ENCODE data around the gene ZDHHC14. TPM values are rescaled to one million over a fixed set of nuclear protein-coding genes. Genes with fewer than 3 reads are reported as not detected.
A peak's percentile ranks its signal among the peaks of the same experiment; 100 is the strongest.
"Not testable (repeated sequence)": the region's sequence is repeated elsewhere in the genome, so short reads cannot be mapped to it uniquely, and the experiment has no call there.

ZDHHC14 gene
- total RNA-seq, 1 experiment from 2014 or later, result 5.5 TPM

GRCh38 chr6:157571950-157572349 is 191.0 kb downstream of the ZDHHC14 start:
- DNase-seq (ENCODE audit: low spot score), result no peak

DNA sequence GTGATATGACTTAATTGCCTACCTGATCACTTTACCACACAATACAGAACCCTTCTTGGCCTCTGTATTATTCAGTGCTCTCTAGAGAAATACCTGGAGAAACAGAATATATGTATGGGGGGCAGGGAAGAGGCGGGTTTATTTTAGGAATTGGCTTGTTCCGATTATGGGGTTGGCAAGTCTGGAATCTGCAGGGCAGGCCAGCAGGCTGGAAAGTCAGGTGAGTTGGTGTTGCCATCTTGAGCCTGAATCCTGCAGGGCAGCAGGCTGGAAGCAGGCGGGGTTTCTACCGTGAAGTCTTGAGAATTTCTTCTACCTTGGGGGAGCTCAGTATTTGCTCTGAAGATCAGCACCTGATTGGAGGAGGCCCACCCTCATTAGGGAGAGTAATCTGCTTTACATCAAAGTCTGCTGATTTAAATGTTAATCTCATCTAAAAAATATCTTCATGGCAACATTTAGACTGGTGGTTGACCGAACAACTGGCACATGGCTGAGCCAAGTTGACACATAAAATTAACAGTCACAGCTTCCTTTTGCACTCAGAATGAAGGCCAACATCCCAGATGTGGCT is 193.9 kb downstream of the ZDHHC14 start:
- DNase-seq (ENCODE audit: low spot score), result no peak

GRCh38 chr6:157575436-157576145 is 194.6 kb downstream of the ZDHHC14 start:
- DNase-seq (ENCODE audit: low spot score), result no peak

GRCh38 chr6:157576991-157577390 is 196.0 kb downstream of the ZDHHC14 start:
- not testable (repeated sequence) for DNase-seq (ENCODE audit: low spot score)

DNA sequence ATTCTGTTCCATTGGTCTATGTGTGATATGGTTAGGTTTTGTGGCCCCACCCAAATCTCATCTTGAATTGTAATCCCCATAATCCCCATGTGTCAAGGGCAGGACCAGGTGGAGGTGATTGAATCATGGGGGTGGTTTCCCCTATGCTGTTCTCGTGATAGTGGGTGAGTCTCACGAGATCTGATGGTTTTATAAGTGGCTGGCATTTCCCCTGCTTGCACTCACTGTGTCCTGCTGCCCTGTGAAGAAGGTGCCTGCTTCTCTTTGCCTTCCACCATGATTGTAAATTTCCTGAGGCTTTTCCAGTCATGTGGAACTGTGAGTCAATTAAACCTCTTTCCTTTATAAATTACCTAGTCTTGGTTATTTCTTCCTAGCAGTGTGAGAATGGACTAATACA is 197.5 kb downstream of the ZDHHC14 start:
- DNase-seq (ENCODE audit: low spot score), result not testable (repeated sequence)

DNA sequence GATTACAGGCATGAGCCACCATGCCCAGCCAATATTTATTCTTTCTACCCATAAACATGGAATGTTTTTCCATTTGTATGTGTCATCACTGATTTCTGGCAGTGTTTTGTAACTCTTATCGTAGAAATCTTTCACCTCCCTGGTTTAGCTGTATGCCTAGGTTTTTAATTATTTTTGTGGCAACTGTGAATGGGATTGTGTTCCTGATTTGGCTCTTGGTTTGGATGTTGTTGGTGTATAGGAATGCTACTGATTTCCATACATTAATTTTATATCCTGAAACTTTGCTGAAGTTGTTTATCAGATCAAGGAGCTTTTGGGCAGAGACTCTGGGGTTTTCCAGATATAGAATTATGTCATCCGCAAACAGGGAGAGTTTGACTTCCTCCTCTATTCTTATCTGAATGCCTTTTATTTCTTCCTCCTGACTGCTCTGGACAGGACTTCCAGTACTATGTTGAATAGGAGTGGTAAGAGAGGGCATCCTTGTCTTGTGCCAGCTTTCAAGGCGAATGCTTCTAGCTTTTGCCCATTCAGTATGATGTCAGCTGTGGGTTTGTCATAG is 198.6 kb downstream of the ZDHHC14 start:
- peak; percentile 70 for DNase-seq (ENCODE audit: low spot score)

- DNase-seq (ENCODE audit: low spot score), result no peak
These were observed 203.0 kb downstream of the ZDHHC14 start for GRCh38 chr6:157584036-157584435.

GRCh38 chr6:157585274-157586087 is 204.5 kb downstream of the ZDHHC14 start:
- no peak for DNase-seq (ENCODE audit: low spot score)

GRCh38 chr6:157586088-157586414 is 205.1 kb downstream of the ZDHHC14 start:
- no peak for DNase-seq (ENCODE audit: low spot score)

DNA sequence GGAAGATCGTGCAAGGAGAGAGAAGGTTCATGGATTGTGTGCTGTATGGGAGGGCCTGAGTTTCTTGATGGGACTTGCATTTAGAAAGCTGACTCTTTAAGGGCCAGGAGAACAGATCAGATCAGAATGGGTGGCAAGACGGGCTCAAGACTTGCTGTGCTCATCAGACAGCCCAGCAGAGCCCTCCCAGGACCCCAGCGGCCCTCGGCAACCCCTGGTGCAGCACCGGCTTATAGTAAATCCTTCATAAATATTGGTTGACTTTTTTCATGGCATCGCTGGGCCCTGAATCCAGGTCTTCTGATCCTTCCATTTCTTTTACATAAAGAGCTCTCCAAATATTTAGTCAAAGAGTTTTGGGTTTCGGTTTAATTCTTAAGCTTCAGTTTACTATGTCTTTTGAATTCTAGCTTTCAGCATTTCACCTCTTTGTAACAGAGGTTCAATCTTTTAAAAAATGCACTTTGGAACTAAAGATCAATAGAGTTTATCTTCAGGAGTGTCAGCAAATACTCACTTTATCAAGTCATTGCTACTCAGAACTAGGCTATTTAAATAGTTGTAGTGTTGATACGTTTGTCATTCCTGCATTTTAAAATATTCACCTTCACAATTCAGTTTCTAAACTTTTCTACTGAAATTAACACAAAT is 205.6 kb downstream of the ZDHHC14 start:
- DNase-seq (ENCODE audit: low spot score), result no peak

DNA sequence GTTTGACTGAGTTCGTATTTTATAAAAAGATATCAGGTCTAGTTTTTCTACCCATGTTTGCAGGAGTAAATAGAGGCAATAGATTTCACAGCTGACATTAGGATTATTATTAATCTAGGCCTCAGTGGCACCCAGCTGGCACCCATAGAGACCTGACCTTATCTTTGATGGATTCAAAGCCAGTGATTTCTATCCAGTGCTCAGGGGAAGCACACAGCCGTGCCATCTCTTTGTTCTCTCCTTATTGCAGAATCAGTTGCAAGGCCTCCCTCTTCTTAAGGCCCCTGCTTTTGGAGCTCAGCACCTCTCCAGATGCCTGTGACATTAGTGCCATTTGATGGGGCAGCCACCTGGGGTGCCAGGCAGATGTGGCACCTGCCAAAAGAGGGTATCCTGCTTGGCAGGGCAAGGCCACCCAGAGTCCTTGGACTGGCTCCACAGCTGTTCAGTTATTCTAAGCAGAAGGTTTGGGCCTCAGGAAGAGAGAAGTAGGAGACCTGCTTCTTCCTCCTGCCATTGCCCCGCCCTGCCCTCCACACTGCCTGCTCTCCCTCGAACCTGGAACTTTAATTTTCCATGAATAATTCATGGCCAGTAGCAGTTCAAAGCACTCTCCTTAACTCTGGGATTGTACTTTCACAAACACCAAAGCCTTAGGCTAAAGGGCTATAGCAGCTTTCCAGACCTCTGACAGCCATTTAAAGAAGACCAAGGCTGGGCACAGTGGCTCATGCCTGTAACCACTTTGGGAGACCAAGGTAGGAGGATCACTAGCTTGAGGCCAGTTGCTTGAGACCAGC is 206.3 kb downstream of the ZDHHC14 start:
- DNase-seq (ENCODE audit: low spot score), result no peak

- DNase-seq (ENCODE audit: low spot score), result not testable (repeated sequence)
These were observed 209.7 kb downstream of the ZDHHC14 start for GRCh38 chr6:157590654-157591053.

DNA sequence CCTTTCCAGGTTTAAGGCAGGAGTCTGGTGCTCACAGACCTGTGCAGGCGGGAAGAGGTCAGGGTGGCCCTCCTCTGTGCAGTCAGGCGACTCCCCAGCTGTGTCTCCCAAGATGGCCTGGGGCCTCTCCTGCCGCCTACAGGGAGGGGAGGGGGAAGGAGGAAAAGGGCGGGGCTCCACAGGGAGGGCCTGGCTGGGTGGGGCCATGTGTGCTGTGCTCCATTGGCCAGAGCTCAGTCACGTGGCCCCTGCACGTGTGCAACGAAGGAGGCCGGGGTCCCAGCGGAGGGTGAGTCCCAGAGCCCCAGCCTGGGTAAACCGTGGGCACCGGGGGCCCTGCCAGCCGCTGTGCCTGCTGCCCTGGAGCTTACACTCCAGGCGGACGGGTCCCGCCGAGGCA is 211.6 kb downstream of the ZDHHC14 start:
- no peak for DNase-seq (ENCODE audit: low spot score)

GRCh38 chr6:157592980-157593379 is 212.0 kb downstream of the ZDHHC14 start:
- DNase-seq (ENCODE audit: low spot score), result no peak

DNA sequence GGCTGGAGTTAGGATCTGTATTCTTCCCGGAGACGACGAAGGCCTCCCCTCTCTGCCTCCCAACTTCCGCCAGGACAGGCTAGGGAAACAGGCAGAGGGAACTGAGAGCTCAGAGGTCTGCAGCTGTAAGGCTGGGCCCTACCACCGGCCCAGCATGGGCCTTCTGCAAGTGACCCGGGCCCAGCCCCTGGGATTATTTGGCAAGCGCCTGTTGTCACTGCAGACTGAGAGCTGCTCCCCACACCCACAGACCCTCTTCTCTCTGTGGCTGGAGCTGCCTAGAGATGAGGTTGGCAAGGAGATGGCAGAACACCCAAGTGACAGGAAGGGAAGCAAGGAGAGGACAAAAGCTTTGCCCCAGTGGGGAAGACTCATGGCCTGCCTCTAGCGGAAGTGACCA is 212.6 kb downstream of the ZDHHC14 start:
- DNase-seq (ENCODE audit: low spot score), result no peak

GRCh38 chr6:157594292-157594691 is 213.3 kb downstream of the ZDHHC14 start:
- no peak for DNase-seq (ENCODE audit: low spot score)

DNA sequence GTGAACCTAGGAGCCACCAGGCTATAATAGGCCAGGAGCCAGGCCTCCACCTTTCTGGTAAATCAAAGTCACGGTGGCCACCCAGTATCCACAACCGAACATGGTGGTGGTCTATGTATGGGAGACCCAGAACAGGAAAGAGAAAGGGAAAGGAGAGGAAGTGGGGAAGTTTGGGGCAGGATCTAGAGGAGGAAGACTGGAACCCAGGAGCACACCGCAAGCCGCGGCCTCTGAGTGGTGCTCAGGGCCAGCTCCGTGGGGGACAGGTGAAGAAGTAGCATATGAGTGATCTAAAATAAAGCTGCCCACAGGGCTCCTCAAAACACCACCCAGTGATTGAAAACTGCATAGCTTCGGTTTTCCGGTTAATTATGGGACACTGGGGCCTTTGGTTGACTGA is 214.8 kb downstream of the ZDHHC14 start:
- no peak for DNase-seq (ENCODE audit: low spot score)

DNA sequence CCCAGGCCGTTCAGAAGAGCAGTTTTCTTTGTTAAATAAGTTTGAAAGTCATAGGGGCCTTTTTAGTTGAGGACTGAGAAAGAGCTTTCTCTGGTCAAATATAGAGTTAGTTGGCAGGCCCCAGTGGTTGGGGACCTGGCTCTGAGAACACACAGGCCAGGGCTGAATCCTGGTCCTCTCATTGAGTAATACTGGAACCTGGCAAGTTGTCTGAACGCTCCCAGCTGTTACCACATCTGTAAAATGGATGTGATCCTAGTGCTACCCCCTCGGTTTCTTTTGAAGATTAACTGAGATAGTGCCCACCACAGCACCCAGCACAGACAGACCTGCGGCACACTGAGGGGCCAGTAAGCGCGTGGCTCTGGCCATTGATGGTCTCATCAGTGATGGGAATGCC is 215.5 kb downstream of the ZDHHC14 start:
- no peak for DNase-seq (ENCODE audit: low spot score)

DNA sequence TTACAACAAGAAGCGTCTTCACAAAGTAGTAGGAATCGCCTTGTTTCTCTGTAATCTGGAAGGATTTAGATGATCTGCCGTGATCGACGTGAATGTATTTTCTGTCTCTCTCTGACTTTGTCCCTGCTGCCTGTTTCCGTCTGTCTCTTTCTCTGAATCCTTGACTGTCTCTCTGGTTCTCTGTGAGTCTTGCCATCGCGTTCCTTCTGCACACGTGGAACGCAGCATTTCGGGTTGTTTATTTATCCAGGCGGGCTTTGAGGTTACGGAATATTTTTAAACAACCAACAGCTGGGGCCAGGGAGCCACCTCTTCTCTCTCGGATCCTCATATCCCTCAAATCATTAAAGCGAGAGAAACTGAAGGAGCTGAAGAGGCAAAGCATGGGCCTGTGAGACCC is 215.9 kb downstream of the ZDHHC14 start:
- no peak for DNase-seq (ENCODE audit: low spot score)

DNA sequence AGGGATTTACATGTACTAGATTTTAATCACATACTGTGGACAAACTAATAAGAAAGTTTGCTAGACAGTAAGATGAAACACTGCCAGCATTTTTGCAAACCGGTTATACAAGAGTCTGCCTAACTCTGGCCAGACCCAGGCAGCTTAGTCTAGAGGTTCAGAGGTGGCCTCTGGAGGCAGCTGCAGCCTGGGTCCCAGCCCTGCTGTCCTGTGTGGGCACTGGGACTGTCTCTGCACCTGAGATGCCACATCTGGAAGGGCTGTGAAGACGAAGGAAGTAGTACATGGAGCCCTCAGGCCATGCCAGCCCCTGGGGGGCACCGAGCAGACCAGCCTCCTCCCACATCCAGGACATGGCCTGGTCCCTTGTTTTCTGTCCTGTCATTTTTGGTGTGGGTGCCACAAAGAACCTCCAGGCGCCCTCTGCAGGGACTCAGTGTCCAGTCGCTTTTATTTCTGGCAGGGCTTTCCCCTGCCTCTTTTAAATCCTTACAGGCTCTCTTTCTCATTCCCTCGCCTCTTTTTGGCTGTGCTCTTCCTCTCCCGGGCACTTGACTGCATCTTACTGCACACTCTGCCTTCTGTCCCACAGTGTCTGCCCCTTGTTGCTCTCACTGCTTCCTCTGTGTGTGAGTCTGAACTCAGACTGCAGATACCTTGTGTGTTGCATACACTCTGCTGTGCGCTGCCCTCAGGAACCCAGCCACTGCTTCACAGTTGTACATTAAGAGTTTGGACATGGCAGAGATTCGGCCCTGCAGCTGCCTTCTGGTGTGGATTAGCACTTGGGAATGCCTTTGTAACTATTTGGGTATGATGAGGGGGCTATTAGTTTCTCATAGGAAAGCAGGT is 216.7 kb downstream of the ZDHHC14 start:
- DNase-seq (ENCODE audit: low spot score), result peak; percentile 24

Measured in A172 (cell line).